ENCODE data around the gene ZEB1. TPM values are rescaled to one million over a fixed set of nuclear protein-coding genes. Genes with fewer than 3 reads are reported as not detected.

The ZEB1 gene
- total and polyA plus RNA-seq, 7 donors = 5.5 to 255 (median 215) TPM

DNA sequence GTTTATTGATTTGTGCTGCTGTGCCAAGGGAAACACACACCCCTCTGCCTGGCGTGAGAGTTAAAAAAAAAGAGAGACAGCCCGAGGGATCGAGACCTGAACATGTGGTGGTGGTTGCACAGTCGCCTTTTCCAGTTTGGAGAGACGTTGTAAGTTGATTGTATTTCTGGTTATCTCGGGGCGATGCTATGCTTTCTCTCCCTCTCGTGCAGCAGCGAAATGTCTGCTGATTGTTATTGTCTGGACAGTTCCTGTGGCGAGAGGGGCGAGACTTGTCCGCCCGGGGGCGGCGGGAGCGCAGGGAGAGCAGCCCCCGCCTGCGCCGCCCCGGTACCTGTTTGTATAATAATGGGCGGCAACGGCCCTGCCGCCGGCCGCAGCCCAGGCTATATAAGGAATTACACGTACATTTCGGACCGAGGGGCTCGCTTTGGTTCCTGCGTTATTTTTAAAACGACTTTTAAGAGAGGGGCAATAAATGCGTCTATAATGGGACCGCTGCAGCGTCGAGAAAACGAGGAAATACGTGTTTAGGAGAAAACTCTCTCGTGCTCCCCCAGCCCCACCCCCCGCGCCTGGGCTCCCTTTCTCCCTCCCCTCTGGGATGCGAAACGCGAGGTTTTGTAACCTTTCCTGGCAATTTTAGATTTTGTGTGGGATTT lies 1.7 kb downstream of the ZEB1 start:
- WGBS, 2 donors = 1% methylated on average over 43 of the region's 43 CpGs
- DNase-seq = peak; percentile 85
- Histone ChIP-seq H3K9me3 (no peaks in the 10 kb centered on the region), H3K27ac (peak overlapping the region; percentile 97 to 99 (median 98)), H3K36me3 (no peaks in the 10 kb centered on the region), H3K4me3 (peak overlapping the region; percentile 78 to 98 (median 88)), H3K4me1 (peaks cover 0 to 48% (median 38%) of the 10 kb centered on the region in 4 donors), H3K27me3 (no peaks in the 10 kb centered on the region)
- intact Hi-C loops (cut with DNase I) = loop anchor here (2.0 to 5.0 kb wide), 4 partner anchors 172 to 536 kb away; no protein-coding TSS in a partner anchor
- TF ChIP-seq, protein P1, sequence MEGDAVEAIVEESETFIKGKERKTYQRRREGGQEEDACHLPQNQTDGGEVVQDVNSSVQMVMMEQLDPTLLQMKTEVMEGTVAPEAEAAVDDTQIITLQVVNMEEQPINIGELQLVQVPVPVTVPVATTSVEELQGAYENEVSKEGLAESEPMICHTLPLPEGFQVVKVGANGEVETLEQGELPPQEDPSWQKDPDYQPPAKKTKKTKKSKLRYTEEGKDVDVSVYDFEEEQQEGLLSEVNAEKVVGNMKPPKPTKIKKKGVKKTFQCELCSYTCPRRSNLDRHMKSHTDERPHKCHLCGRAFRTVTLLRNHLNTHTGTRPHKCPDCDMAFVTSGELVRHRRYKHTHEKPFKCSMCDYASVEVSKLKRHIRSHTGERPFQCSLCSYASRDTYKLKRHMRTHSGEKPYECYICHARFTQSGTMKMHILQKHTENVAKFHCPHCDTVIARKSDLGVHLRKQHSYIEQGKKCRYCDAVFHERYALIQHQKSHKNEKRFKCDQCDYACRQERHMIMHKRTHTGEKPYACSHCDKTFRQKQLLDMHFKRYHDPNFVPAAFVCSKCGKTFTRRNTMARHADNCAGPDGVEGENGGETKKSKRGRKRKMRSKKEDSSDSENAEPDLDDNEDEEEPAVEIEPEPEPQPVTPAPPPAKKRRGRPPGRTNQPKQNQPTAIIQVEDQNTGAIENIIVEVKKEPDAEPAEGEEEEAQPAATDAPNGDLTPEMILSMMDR (IDR thresholded peaks at IDR 0.05) = peak in 3 of 4 experiments; percentile 8 to 37 (median 25)
- peak; percentile 25 to 68 for TF ChIP-seq POLR2A (IDR thresholded peaks at IDR 0.05)
- TF ChIP-seq EP300 (IDR thresholded peaks at IDR 0.05) = peak in 1 of 4 donors; percentile 9
- TF ChIP-seq POLR2AphosphoS5 (IDR thresholded peaks at IDR 0.05) = peak; percentile 70 to 91 (median 78)

DNA sequence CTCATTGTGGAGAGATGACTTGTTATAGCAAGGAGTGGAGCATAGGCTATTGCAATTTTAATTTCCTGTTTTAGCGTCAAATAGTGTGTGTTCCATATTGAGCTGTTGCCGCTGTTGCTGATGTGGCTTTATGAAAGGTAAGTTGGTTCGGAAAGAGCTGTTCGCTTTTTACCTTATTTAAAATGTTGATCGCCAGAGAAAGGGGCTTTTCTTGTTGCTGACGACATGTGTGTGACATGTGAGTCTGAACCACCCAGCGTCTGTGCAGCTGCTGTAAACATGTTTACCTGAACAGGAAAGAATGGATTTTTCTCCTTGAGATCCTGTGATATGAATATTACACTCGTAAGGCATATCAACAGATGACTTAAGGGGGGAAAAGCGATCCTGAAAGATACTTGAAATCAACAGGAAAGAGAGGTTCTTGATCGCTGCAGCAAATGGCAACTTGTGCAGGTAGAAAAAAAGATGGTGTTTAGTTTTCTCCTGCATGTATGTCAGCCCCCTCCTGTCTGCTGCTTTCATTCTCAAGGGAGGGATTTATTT lies 2.5 kb downstream of the ZEB1 start:
- no peaks in the 10 kb centered on the region for H3K9me3 ChIP-seq
- H3K27ac ChIP-seq = peak overlapping the region; percentile 97 to 99 (median 98)
- peak overlapping the region; percentile 78 to 98 (median 88) for H3K4me3 ChIP-seq
- 19% methylated on average over 10 of the region's 10 CpGs for WGBS, 2 donors
- peaks cover 0 to 55% (median 45%) of the 10 kb centered on the region in 4 donors for H3K4me1 ChIP-seq
- H3K27me3 ChIP-seq = no peaks in the 10 kb centered on the region
- H3K36me3 ChIP-seq = no peaks in the 10 kb centered on the region
- intact Hi-C loops (cut with DNase I) = loop anchor here (2.0 to 5.0 kb wide), 4 partner anchors 171 to 537 kb away; no protein-coding TSS in a partner anchor
- no peak for DNase-seq
- TF ChIP-seq POLR2A (IDR thresholded peaks at IDR 0.05) (no peak), POLR2AphosphoS5 (IDR thresholded peaks at IDR 0.05) (peak in 1 of 4 donors; percentile 24), EP300 (IDR thresholded peaks at IDR 0.05) (no peak)
- TF ChIP-seq, protein P1 (IDR thresholded peaks at IDR 0.05) = no peak

DNA sequence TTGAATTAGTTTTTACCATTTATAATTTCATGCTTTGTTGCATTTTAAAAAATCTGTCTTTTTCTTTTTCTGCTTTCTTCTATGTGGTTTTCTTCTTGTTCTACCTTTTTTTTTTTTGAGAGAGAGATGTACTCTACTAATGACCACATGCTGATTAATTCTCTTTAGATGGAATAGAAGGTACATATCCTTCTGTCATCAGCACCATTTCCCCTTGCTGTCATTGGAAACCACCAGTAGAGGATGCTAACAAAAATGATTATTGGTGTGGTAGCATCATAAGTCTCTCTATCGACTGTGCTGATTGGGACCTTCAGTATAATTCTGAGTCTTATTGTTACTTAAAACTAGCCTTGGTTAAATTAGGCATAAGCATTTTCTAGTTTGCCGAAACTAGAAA lies 3.6 kb downstream of the ZEB1 start:
- intact Hi-C loops (cut with DNase I) = loop anchor here (5.0 kb wide), 2 partner anchors 170 to 280 kb away; no protein-coding TSS in a partner anchor
- TF ChIP-seq, protein P1 (IDR thresholded peaks at IDR 0.05) = peak in 2 of 4 experiments; percentile 11 to 12
- TF ChIP-seq POLR2A (IDR thresholded peaks at IDR 0.05) = no peak
- no peaks in the 10 kb centered on the region for H3K9me3 ChIP-seq
- H3K4me3 ChIP-seq = peak overlapping the region in 1 of 4 donors; percentile 84
- 66 to 74% methylated on average over 2 of the region's 2 CpGs for WGBS, 2 donors
- no peaks in the 10 kb centered on the region for H3K27me3 ChIP-seq
- H3K36me3 ChIP-seq = no peaks in the 10 kb centered on the region
- H3K4me1 ChIP-seq = peaks cover 0 to 59% (median 48%) of the 10 kb centered on the region in 4 donors
- no peak for DNase-seq
- H3K27ac ChIP-seq = peak overlapping the region in 3 of 4 donors; percentile 98 to 99 (median 99)

DNA sequence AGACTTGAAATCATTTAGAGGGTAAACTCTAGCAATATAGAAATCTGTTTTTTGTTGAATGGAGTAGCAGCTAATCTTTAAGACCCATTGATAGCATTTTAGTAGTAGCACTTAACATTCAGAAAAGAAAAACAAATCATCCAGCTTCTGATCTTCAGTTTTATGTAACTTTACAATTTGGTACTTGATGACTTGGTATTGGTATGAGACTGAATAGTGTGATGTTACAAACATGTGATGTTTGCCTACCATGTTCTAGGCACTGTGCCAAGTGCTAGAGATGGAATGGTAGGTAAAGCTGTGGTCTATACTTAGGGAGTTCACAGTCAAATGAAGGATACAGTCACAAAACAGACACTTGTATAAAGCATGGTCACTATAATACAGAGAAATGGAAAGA lies 21.3 kb downstream of the ZEB1 start:
- no peak for TF ChIP-seq POLR2AphosphoS5 (IDR thresholded peaks at IDR 0.05)
- TF ChIP-seq, protein P1 (IDR thresholded peaks at IDR 0.05) = no peak
- no peak for TF ChIP-seq EP300 (IDR thresholded peaks at IDR 0.05)
- no peak for TF ChIP-seq POLR2A (IDR thresholded peaks at IDR 0.05)
- intact Hi-C loops (cut with DNase I) = no loop called here
- Histone ChIP-seq H3K4me3 (no peak overlapping the region), H3K27me3 (no peaks in the 10 kb centered on the region), H3K4me1 (peaks cover 2 to 47% (median 20%) of the 10 kb centered on the region in 4 donors), H3K9me3 (no peaks in the 10 kb centered on the region), H3K27ac (no peak overlapping the region), H3K36me3 (no peaks in the 10 kb centered on the region)
- DNase-seq = no peak

Data from sigmoid colon (tissue), 7 donors.